Endothelial cell of umbilical vein (primary cell): ENCODE results near the gene ZNF611. TPM values are rescaled to one million over a fixed set of nuclear protein-coding genes. Genes with fewer than 3 reads are reported as not detected.

Experiments
- BruUV-seq: library from RNA; stranded (reverse); fragments of 400-500 nt; replicated peaks from 2 replicates; lab custom pipeline; 2021; lab: Mats Ljungman, UMichigan
- CTCF ChIA-PET: fragments of 300-600, 350-600 bp; sonication (Branson Sonifier 250); formaldehyde crosslinking; loops from one replicate; lab custom pipeline; 2021; ENCODE audit warnings: antibody characterized with exemption, inconsistent platforms; lab: Charles Lee
- POLR2A ChIA-PET: fragments of 300-600, 350-600 bp; sonication (Branson Sonifier 250); formaldehyde crosslinking; loops from one replicate; lab custom pipeline; 2021; ENCODE audit warnings: antibody characterized with exemption, inconsistent platforms; lab: Charles Lee
- DNase-seq: peaks from one replicate; pipeline ENCODE4 v3.0.0-alpha.2; 2011; ENCODE audit warnings: low read depth, low spot score
- FAIRE-seq: peaks from 2 replicates; lab custom pipeline; 2011; peaks lifted over from hg19 to GRCh38; lab: Jason Lieb, UNC
- H2AFZ ChIP-seq: 2 replicates; pipeline ENCODE4 v1.6.0; 2012; ENCODE audit warnings: low read depth, low read length, control low read depth, inconsistent platforms
- H3K27ac ChIP-seq: 2 replicates; pipeline ENCODE4 v1.5.1; 2011; ENCODE audit warnings: low read depth, mild to moderate bottlenecking, control low read depth, low read length, moderate library complexity; ENCODE audit not compliant: insufficient read depth
- H3K27me3 ChIP-seq, 2 experiments: 2 replicates each; pipeline versions ENCODE4 v1.6.0 to v1.6.1; 2011; ENCODE audit warnings: low read length in 2 of 2, mixed read lengths in 1 of 2; ENCODE audit not compliant: control insufficient read depth in 2 of 2, insufficient read depth in 2 of 2
- H3K36me3 ChIP-seq, 2 experiments: 2 replicates in 1 of 2; 3 replicates in 1 of 2; pipeline ENCODE4 v1.5.1; 2011; ENCODE audit warnings: low read length in 2 of 2, mild to moderate bottlenecking in 1 of 2, moderate library complexity in 1 of 2; ENCODE audit not compliant: control insufficient read depth in 2 of 2, insufficient read depth in 2 of 2; ENCODE audit errors: extremely low read depth in 1 of 2
- H3K4me1 ChIP-seq: 3 replicates; pipeline ENCODE4 v1.5.1; 2011; ENCODE audit warnings: mild to moderate bottlenecking, low read length; ENCODE audit not compliant: control insufficient read depth, insufficient read depth; ENCODE audit errors: extremely low read depth
- H3K4me2 ChIP-seq: 2 replicates; pipeline ENCODE4 v1.6.1; 2011; ENCODE audit warnings: low read length, control low read depth, mixed read lengths; ENCODE audit not compliant: insufficient read depth
- H3K4me3 ChIP-seq, 3 experiments: fragments of 200-600 bp in 1 of 3; sonication (generic), shearing (Covaris generic) in 1 of 3; replicated peaks in 1 of 3; 2 replicates each; pipeline ENCODE4 v1.5.1; 2011 to 2016; ENCODE audit warnings: control low read depth in 3 of 3, low read length in 3 of 3, mild to moderate bottlenecking in 2 of 3, inconsistent platforms in 1 of 3, low read depth in 1 of 3, moderate library complexity in 1 of 3; ENCODE audit not compliant: insufficient read depth in 1 of 3
- H3K79me2 ChIP-seq: 2 replicates; pipeline ENCODE4 v1.6.0; 2012; ENCODE audit warnings: low read length, inconsistent platforms; ENCODE audit not compliant: control insufficient read depth, insufficient read depth
- H3K9ac ChIP-seq: replicated peaks from 2 replicates; pipeline ENCODE3; 2011; ENCODE audit warnings: low read length, control low read depth; ENCODE audit not compliant: insufficient read depth; ENCODE audit errors: extremely low read depth
- H3K9me1 ChIP-seq: replicated peaks from 3 replicates; pipeline ENCODE4 v1.6.0; 2011; ENCODE audit warnings: mild to moderate bottlenecking, low read length; ENCODE audit not compliant: control insufficient read depth, insufficient read depth; ENCODE audit errors: extremely low read depth
- H3K9me3 ChIP-seq: replicated peaks from 2 replicates; pipeline ENCODE4 v1.5.1; 2012; ENCODE audit warnings: low read length, inconsistent platforms; ENCODE audit not compliant: control insufficient read depth, insufficient read depth
- H4K20me1 ChIP-seq: replicated peaks from 2 replicates; pipeline ENCODE3; 2011; ENCODE audit warnings: mild to moderate bottlenecking, low read length; ENCODE audit not compliant: control insufficient read depth, insufficient read depth; ENCODE audit errors: extremely low read depth
- CTCF ChIP-seq, 2 donors: IDR thresholded peaks; 1 replicate in 1 of 2; 2 replicates in 1 of 2; pipeline ENCODE4 v1.5.1; 2011; ENCODE audit warnings: low read length in 2 of 2, mild to moderate bottlenecking in 2 of 2, moderate library complexity in 2 of 2, control low read depth in 1 of 2, inconsistent platforms in 1 of 2, low read depth in 1 of 2; ENCODE audit not compliant: insufficient read depth in 1 of 2; ENCODE audit errors: extremely low read depth in 1 of 2
- EZH2 ChIP-seq: IDR thresholded peaks from 2 replicates; pipeline ENCODE4 v1.6.1; 2012; ENCODE audit warnings: borderline replicate concordance, low read depth, mild to moderate bottlenecking, moderate library complexity, low read length, inconsistent platforms; ENCODE audit not compliant: severe bottlenecking
- FOS ChIP-seq: IDR thresholded peaks from 2 replicates; pipeline ENCODE4 v1.6.1; 2011; ENCODE audit warnings: mild to moderate bottlenecking, low read length, moderate library complexity, borderline replicate concordance; ENCODE audit not compliant: insufficient read depth
- GATA2 ChIP-seq: IDR thresholded peaks from 2 replicates; pipeline ENCODE4 v1.7.0; 2011; ENCODE audit warnings: low read depth, mild to moderate bottlenecking, moderate library complexity, mixed read lengths, low read length; ENCODE audit not compliant: insufficient read length, insufficient read depth
- JUN ChIP-seq: IDR thresholded peaks from 2 replicates; pipeline ENCODE4 v1.6.1; 2011; ENCODE audit warnings: borderline replicate concordance, low read depth; ENCODE audit not compliant: insufficient read length, insufficient read depth
- MAX ChIP-seq: IDR thresholded peaks from 2 replicates; pipeline ENCODE4 v1.6.1; 2011; ENCODE audit not compliant: insufficient read depth, insufficient read length
- MYC ChIP-seq: IDR thresholded peaks from one replicate; pipeline ENCODE4 v1.6.1; 2011; ENCODE audit warnings: mild to moderate bottlenecking, low read depth, low read length
- POLR2A ChIP-seq: IDR thresholded peaks from 2 replicates; pipeline ENCODE4 v1.6.1; 2012; ENCODE audit warnings: low read depth, mild to moderate bottlenecking, control low read depth, low read length
- POLR2AphosphoS5 ChIP-seq: IDR thresholded peaks from 2 replicates; pipeline ENCODE4 v1.6.1; 2012; ENCODE audit warnings: low read depth, mild to moderate bottlenecking, control low read depth, low read length, moderate library complexity; ENCODE audit not compliant: insufficient read depth
- dilution Hi-C: fragments of 300-500 bp; cut with MboI; formaldehyde crosslinking; loops from one replicate; pipeline ENCODE4 v1.15.0; 2019; ENCODE audit warnings: low sequenced_read_pairs; ENCODE audit not compliant: extremely low pct_ligation_motif_present
- intact Hi-C: fragments of 100-400 bp; cut with micrococcal nuclease; formaldehyde crosslinking; loops from one replicate; pipeline ENCODE4 v1.10.0; 2022
- polyA plus RNA-seq, 4 experiments: library from polyadenylated mRNA; depleted of rRNA in 3 of 4; stranded (reverse) in 3 of 4; unstranded in 1 of 4; fragments of >200 nt; gene quantifications; 2 replicates each; pipeline versions ENCODE4 v1.2.1 to v1.2.3, GENCODE V29; 2011 to 2012; ENCODE audit warnings: missing spikeins in 1 of 4
- total RNA-seq: library from RNA; stranded (reverse); gene quantifications from 2 replicates; pipeline ENCODE4 v1.2.3, GENCODE V29; 2021

Gene ZNF611
- total and polyA plus RNA-seq, 2 donors (not counting 3 experiments of a cell fraction or from before 2014, with no cell fraction given): 3.1 to 20.0 TPM

GRCh38 chr19:52659013-52659412 lies 75.8 kb downstream of the ZNF611 start:
- no TSS peak for BruUV-seq
- Histone ChIP-seq H3K4me3 (no peak overlapping the region), H3K36me3 (peaks cover 5 to 20% of the 10 kb centered on the region in 2 experiments), H3K4me1 (no peaks in the 10 kb centered on the region), H3K27me3 (no peaks in the 10 kb centered on the region), H4K20me1 (no peaks in the 10 kb centered on the region), H2AFZ (no peak overlapping the region), H3K9me1 (no peaks in the 10 kb centered on the region), H3K9me3 (no peaks in the 10 kb centered on the region), H3K79me2 (peaks cover 11% of the 10 kb centered on the region), H3K9ac (no peak overlapping the region), H3K4me2 (no peak overlapping the region), H3K27ac (no peak overlapping the region)
- intact Hi-C loops: no loop called here
- FAIRE-seq (no peak), DNase-seq (no peak)
- dilution Hi-C loops: no loop called here
- ChIA-PET POLR2A (no interaction called here), CTCF (interaction anchor here (0.5 kb wide), 1 partner anchor 14 kb away, joined by 5 read pairs; no protein-coding TSS in a partner anchor)
- TF ChIP-seq FOS (no peak), JUN (no peak), CTCF (IDR thresholded peaks at IDR 0.05; ENCODE audit: extremely low read depth in 1 of 2, insufficient read depth in 1 of 2, low read depth in 1 of 2, low read length in 2 of 2) (no peak), POLR2AphosphoS5 (no peak), POLR2A (no peak), MYC (no peak), EZH2 (no peak)

- intact Hi-C loops: no loop called here
- DNase-seq: no peak
- H3K36me3 ChIP-seq: peaks cover 8 to 20% of the 10 kb centered on the region in 2 experiments
- POLR2A ChIA-PET: no interaction called here
- no peak overlapping the region for H3K9ac ChIP-seq
- no peaks in the 10 kb centered on the region for H4K20me1 ChIP-seq
- FAIRE-seq: no peak
- dilution Hi-C loops: no loop called here
- H3K27me3 ChIP-seq: no peaks in the 10 kb centered on the region
- no peak overlapping the region for H3K4me3 ChIP-seq
- H3K79me2 ChIP-seq: peaks cover 11% of the 10 kb centered on the region
- no peak overlapping the region for H3K4me2 ChIP-seq
- H2AFZ ChIP-seq: no peak overlapping the region
- no peaks in the 10 kb centered on the region for H3K4me1 ChIP-seq
- BruUV-seq: no TSS peak
- H3K9me3 ChIP-seq: no peaks in the 10 kb centered on the region
- CTCF ChIA-PET: no interaction called here
- no peak overlapping the region for H3K27ac ChIP-seq
- no peak for TF ChIP-seq FOS
- TF ChIP-seq GATA2: no peak
- TF ChIP-seq JUN: no peak
- no peak for TF ChIP-seq MAX
- TF ChIP-seq POLR2AphosphoS5: no peak
- no peak for TF ChIP-seq CTCF (IDR thresholded peaks at IDR 0.05; ENCODE audit: extremely low read depth in 1 of 2, insufficient read depth in 1 of 2, low read depth in 1 of 2, low read length in 2 of 2)
- no peak for TF ChIP-seq POLR2A
- no peak for TF ChIP-seq EZH2
- TF ChIP-seq MYC: no peak
- no peaks in the 10 kb centered on the region for H3K9me1 ChIP-seq
These were observed 76.2 kb downstream of the ZNF611 start for GRCh38 chr19:52658595-52658994.
